ENCODE results near the gene PVALB.

DNA sequence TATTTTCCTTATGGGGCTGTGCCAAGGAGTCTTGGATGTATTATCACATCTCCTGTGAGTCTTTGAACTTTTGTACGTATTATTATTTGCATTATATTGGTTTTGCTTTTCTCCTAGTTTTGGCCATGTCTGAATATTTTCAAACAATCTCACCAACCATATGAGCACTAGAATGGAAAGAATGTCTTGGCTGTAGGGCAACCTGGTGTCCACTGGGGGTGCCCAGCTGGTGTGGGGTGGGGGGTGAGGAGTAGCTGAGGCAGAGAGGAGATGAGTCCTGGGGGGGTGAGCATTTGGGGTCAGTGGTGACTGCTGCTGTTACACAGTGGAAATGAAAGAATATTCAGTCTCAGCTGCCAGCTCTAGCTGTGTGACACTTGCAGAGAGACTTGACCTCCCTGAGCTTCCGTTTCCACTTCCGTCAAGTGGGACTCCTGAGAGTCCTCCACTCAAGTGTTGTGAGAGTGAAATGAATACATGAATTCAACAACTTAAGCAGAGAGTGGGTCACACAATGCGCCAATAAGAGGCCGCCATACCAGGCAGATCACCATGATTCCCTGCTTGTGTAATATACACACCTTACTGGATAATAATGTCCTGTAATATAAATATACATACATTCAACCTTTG lies 12.7 kb upstream of the PVALB start:
- no peak for TF ChIP-seq POLR2A (IDR thresholded peaks at IDR 0.05)
- TF ChIP-seq, protein P1, sequence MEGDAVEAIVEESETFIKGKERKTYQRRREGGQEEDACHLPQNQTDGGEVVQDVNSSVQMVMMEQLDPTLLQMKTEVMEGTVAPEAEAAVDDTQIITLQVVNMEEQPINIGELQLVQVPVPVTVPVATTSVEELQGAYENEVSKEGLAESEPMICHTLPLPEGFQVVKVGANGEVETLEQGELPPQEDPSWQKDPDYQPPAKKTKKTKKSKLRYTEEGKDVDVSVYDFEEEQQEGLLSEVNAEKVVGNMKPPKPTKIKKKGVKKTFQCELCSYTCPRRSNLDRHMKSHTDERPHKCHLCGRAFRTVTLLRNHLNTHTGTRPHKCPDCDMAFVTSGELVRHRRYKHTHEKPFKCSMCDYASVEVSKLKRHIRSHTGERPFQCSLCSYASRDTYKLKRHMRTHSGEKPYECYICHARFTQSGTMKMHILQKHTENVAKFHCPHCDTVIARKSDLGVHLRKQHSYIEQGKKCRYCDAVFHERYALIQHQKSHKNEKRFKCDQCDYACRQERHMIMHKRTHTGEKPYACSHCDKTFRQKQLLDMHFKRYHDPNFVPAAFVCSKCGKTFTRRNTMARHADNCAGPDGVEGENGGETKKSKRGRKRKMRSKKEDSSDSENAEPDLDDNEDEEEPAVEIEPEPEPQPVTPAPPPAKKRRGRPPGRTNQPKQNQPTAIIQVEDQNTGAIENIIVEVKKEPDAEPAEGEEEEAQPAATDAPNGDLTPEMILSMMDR (IDR thresholded peaks at IDR 0.05) = no peak

Measured in heart left ventricle (tissue), 13 donors.